ENCODE results near the gene IFNAR1.

Gene IFNAR1

DNA sequence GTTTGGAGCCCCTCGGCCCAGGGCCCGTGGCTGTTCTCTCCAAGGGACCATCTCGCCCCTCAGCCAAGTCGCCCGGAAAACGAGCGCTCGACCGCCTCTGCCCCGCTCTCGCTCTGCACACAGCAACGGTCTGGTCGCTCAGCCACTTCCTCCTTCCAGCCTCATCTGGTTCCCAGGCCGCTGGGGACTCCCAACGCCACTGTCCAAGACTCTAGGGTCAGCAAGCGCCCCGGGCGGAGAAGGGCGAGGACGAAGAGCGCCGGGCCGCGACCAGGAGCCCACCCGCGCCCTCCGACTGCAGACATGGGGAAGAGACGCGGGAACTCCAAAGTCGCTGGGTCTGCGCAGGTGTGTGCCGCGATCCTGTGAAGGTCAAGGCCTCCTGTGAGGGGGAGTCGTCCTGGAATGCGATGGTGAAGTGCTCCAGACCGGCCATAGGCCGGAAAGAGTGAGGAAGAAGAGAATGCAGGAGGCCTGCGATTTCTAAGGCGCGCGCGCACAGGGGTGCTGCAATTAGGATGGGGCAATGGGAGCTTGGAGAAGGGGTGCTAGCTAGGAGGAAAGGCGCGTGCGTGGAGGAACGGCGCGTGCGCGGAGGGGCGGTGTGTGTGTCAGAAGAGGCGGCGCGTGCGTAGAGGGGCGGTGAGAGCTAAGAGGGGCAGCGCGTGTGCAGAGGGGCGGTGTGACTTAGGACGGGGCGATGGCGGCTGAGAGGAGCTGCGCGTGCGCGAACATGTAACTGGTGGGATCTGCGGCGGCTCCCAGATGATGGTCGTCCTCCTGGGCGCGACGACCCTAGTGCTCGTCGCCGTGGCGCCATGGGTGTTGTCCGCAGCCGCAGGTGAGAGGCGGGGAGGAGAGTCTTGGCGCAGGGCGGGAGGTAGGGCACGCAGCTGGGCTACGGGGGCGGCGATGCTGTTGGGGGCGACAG is at the start of gene IFNAR1:
IFNAR1 (plus strand) TSS at position 680 of the 931 bp plus-strand sequence; CDS start at position 766, 86 bp downstream.
- Histone ChIP-seq H2AFZ (ENCODE audit: low read length) (peak within 1 kb of the TSS; percentile 91), H3K4me2 (ENCODE audit: low read depth, low read length, poor library complexity, severe bottlenecking) (peak within 1 kb of the TSS; percentile 95), H3K9me3 (ENCODE audit: insufficient read depth, low read depth, low read length) (no peaks in the 10 kb centered on the region), H3K9me2 (replicated peaks; ENCODE audit: low read depth, low read length) (no peaks in the 10 kb centered on the region), H3F3A (ENCODE audit: low read depth) (no peaks in the 10 kb centered on the region), H3K36me3 (ENCODE audit: insufficient read depth, low read length) (no peaks in the 10 kb centered on the region), H4K20me1 (ENCODE audit: insufficient read depth, low read length, poor library complexity, severe bottlenecking) (peaks cover 32% of the 10 kb centered on the region), H3K4me1 (ENCODE audit: insufficient read depth, low read length, poor library complexity, severe bottlenecking) (peaks cover 41% of the 10 kb centered on the region), H3K27me3 (ENCODE audit: insufficient read depth, low read length, poor library complexity, severe bottlenecking) (no peaks in the 10 kb centered on the region), H3K9ac (ENCODE audit: low read depth, low read length, poor library complexity, severe bottlenecking) (peak within 1 kb of the TSS; percentile 95), H3K4me3 (ENCODE audit: low read length, poor library complexity, severe bottlenecking) (peak within 1 kb of the TSS; percentile 95), H3K79me2 (ENCODE audit: insufficient read depth, low read length) (peaks cover 47% of the 10 kb centered on the region)
- TF ChIP-seq, protein P1, sequence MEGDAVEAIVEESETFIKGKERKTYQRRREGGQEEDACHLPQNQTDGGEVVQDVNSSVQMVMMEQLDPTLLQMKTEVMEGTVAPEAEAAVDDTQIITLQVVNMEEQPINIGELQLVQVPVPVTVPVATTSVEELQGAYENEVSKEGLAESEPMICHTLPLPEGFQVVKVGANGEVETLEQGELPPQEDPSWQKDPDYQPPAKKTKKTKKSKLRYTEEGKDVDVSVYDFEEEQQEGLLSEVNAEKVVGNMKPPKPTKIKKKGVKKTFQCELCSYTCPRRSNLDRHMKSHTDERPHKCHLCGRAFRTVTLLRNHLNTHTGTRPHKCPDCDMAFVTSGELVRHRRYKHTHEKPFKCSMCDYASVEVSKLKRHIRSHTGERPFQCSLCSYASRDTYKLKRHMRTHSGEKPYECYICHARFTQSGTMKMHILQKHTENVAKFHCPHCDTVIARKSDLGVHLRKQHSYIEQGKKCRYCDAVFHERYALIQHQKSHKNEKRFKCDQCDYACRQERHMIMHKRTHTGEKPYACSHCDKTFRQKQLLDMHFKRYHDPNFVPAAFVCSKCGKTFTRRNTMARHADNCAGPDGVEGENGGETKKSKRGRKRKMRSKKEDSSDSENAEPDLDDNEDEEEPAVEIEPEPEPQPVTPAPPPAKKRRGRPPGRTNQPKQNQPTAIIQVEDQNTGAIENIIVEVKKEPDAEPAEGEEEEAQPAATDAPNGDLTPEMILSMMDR (conservative IDR thresholded peaks at IDR 0.05; ENCODE audit: low read length), result 0 out of 2 replicates have a peak, but pooled peaks have one; percentile 12
- TF ChIP-seq EZH2phosphoT487 (IDR thresholded peaks at IDR 0.05; ENCODE audit: borderline replicate concordance), result no peak

DNA sequence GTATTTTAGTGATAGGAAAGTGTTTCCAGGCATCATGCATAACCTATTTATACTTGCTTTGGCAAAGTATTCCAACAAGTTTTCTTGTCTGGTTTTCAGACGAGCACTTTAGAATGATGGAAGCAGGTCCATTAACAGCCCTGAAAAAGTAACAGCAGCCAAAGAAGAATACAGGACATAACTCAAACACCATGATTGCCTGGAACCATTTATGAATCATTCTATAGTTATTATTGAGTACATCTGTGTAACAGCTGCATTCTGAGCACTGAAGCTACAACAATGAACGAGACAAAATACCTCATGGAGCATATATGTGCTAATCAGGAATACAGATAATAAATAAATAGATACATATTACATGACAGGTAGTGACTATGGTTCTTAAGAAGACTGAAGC is 46.0 kb upstream of the IFNAR1 start:
- no peak overlapping the region for H3K4me3 ChIP-seq (ENCODE audit: low read length, poor library complexity, severe bottlenecking)
- no peaks in the 10 kb centered on the region for H3K9me2 ChIP-seq (replicated peaks; ENCODE audit: low read depth, low read length)
- H3K79me2 ChIP-seq (ENCODE audit: insufficient read depth, low read length), result no peaks in the 10 kb centered on the region
- H3K4me2 ChIP-seq (ENCODE audit: low read depth, low read length, poor library complexity, severe bottlenecking), result no peak overlapping the region
- H3K36me3 ChIP-seq (ENCODE audit: insufficient read depth, low read length), result peaks cover 12% of the 10 kb centered on the region; the same call in 1 of the 2 replicates
- no peaks in the 10 kb centered on the region for H4K20me1 ChIP-seq (ENCODE audit: insufficient read depth, low read length, poor library complexity, severe bottlenecking)
- no peak overlapping the region for H3K9ac ChIP-seq (ENCODE audit: low read depth, low read length, poor library complexity, severe bottlenecking)
- H3K4me1 ChIP-seq (ENCODE audit: insufficient read depth, low read length, poor library complexity, severe bottlenecking), result no peaks in the 10 kb centered on the region
- no peak for TF ChIP-seq EZH2phosphoT487 (IDR thresholded peaks at IDR 0.05; ENCODE audit: borderline replicate concordance)
- TF ChIP-seq, protein P1 (conservative IDR thresholded peaks at IDR 0.05; ENCODE audit: low read length), result no peak
- H3K27me3 ChIP-seq (ENCODE audit: insufficient read depth, low read length, poor library complexity, severe bottlenecking), result no peaks in the 10 kb centered on the region
- H3F3A ChIP-seq (ENCODE audit: low read depth), result no peaks in the 10 kb centered on the region
- H3K9me3 ChIP-seq (ENCODE audit: insufficient read depth, low read depth, low read length), result no peaks in the 10 kb centered on the region; the same call in 1 of the 2 replicates
- H2AFZ ChIP-seq (ENCODE audit: low read length), result no peak overlapping the region

DNA sequence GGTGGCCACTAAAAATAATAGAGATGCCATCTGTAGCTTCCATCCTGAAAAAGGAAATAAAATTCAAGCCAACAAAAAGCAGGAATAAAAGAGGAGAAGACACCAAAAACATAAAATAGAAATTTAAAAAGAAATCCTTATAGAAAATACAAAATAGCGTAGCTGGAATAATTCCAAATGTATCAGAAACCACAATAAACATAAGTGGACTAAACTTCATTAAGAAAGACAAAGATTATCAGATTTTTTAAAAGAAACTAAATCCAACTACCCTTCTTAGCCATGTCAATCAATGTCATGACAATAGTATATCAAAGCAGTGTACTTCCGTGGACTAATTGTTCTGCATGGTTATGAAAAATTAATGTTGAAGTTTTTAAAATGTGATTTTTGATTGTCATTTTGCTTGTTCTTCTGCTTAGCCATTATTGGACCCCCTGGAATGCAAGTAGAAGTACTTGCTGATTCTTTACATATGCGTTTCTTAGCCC is 45.4 kb upstream of the IFNAR1 start:
- TF ChIP-seq, protein P1 (conservative IDR thresholded peaks at IDR 0.05; ENCODE audit: low read length), result no peak
- TF ChIP-seq EZH2phosphoT487 (IDR thresholded peaks at IDR 0.05; ENCODE audit: borderline replicate concordance), result no peak
- Histone ChIP-seq H3K27me3 (ENCODE audit: insufficient read depth, low read length, poor library complexity, severe bottlenecking) (no peaks in the 10 kb centered on the region), H3K36me3 (ENCODE audit: insufficient read depth, low read length) (peaks cover 13% of the 10 kb centered on the region; the same call in 1 of the 2 replicates)

More for the DNA sequence above, 45.4 kb upstream of the IFNAR1 start:
- Histone ChIP-seq H3K9ac (ENCODE audit: low read depth, low read length, poor library complexity, severe bottlenecking) (no peak overlapping the region), H3K4me1 (ENCODE audit: insufficient read depth, low read length, poor library complexity, severe bottlenecking) (no peaks in the 10 kb centered on the region), H4K20me1 (ENCODE audit: insufficient read depth, low read length, poor library complexity, severe bottlenecking) (no peaks in the 10 kb centered on the region), H2AFZ (ENCODE audit: low read length) (no peak overlapping the region), H3K4me3 (ENCODE audit: low read length, poor library complexity, severe bottlenecking) (no peak overlapping the region), H3K9me2 (replicated peaks; ENCODE audit: low read depth, low read length) (no peaks in the 10 kb centered on the region), H3K9me3 (ENCODE audit: insufficient read depth, low read depth, low read length) (no peaks in the 10 kb centered on the region; the same call in 1 of the 2 replicates), H3K79me2 (ENCODE audit: insufficient read depth, low read length) (no peaks in the 10 kb centered on the region), H3K4me2 (ENCODE audit: low read depth, low read length, poor library complexity, severe bottlenecking) (no peak overlapping the region), H3F3A (ENCODE audit: low read depth) (no peaks in the 10 kb centered on the region)

All from Loucy (cell line).